GM18868 (cell line): Measurements from ENCODE around the gene FAM83D.

Experiments
- ATAC-seq: cut with Tn5 transposase; IDR thresholded peaks from one replicate; pipeline ENCODE4 v1.9.1; 2021; ENCODE audit warnings: mild to moderate bottlenecking, moderate library complexity; ENCODE audit not compliant: unreplicated experiment

FAM83D gene

GRCh38 chr20:38894091-38894847 lies 31.9 kb upstream of the FAM83D start:
- ATAC-seq: no peak

GRCh38 chr20:38895098-38895949 lies 30.9 kb upstream of the FAM83D start:
- ATAC-seq: no peak

- ATAC-seq: no peak
Measured at GRCh38 chr20:38896009-38896594, 30.1 kb upstream of the FAM83D start.

- ATAC-seq: no peak
Measured at GRCh38 chr20:38897267-38897666, 28.9 kb upstream of the FAM83D start.

- ATAC-seq: no peak
Measured at GRCh38 chr20:38900606-38901005, 25.6 kb upstream of the FAM83D start.

GRCh38 chr20:38902601-38903000 lies 23.6 kb upstream of the FAM83D start:
- ATAC-seq: no peak

DNA sequence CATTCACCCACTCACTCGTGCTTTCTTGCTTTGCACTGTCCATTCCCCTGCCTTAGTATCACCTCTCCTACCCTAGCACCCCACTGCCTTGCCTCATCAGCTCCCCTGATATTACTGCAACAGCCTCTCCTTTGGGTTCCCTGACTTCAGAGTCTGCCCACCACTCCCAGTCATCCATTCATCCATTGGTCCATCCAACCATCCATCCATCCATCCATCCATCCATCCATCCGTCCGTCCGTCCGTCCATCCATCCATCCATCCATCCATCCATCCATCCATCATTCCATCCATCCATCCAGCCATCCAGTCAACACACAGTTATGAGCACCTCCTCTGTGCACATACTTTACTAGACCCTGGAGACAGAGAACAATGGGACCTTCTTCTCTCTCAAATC lies 22.9 kb upstream of the FAM83D start:
- ATAC-seq: no peak

- no peak for ATAC-seq
Measured at GRCh38 chr20:38905375-38905774, 20.8 kb upstream of the FAM83D start.

DNA sequence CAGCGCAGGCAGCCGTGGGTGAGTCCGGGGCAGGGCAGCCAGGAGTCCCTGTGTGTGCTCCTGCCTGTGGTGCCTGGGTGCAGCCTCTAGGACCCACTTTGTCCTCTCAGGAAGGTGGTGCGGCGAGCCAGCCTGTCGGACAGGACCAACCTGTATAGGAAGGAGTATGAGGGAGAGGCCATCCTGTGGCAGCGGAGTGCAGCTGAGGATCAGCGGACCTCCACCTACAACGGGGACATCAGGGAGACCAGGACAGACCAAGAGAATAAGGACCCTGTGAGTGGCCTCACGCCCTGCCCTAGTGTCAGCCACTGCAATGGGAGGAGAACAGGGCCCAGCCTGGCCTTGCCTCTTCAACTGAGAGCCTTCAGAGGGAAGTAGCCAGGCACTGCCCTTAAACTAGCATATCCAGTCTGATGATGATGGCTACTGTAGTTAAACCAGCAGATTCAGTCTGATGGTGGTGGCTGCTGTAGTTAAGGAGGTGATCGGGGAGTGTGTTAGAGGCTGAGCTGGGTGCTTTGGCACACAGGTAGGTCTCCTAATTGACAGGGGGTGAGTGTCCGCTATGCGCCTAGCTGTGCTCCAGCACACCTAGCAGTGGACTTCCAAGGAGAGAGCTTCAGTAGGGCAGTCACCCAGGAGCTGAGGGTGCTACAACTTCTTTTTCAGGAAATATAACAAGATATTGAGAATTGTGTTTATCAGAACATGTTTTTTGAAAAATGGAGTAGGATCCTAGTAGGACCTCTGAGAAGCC lies 18.1 kb upstream of the FAM83D start:
- no peak for ATAC-seq

DNA sequence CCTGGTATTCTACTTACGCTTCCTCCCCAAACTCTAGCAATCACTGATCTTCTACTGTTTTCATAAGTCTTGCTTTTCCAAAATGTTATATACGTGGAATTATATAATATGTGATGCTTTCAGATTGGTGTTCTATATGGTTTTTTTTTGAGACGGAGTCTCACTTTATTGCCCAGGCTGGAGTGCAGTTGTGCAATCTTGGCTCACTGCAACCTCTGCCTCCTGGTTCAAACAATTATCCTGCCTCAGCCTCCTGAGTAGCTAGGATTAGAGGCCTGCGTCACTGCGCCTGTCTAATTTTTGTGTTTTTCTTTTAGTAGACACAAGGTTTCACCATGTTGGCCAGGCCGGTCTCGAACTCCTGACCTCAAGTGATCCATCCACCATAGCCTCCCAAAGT lies 10.9 kb upstream of the FAM83D start:
- no peak for ATAC-seq

DNA sequence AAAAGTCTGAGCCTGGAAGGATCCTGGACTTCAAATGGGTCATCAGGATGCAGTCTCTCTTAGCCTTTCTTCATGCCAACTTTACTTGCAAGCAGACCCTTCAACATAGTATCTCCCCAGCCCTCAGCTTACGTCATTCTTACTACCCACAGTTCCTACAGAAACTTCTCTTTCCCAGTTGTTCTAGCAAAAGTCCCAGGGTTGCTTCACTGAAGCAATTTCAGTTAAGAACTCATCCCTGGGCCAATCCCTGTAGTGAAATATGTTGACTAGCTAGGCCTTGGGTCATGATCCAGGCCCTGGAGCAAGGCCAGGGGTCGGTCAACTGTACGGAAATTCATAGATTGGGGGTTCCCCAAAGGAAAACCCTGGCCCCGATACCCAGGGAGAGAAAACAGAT lies 8.6 kb upstream of the FAM83D start:
- ATAC-seq: no peak

- ATAC-seq: no peak
Measured at GRCh38 chr20:38918172-38918571, 8.0 kb upstream of the FAM83D start.

DNA sequence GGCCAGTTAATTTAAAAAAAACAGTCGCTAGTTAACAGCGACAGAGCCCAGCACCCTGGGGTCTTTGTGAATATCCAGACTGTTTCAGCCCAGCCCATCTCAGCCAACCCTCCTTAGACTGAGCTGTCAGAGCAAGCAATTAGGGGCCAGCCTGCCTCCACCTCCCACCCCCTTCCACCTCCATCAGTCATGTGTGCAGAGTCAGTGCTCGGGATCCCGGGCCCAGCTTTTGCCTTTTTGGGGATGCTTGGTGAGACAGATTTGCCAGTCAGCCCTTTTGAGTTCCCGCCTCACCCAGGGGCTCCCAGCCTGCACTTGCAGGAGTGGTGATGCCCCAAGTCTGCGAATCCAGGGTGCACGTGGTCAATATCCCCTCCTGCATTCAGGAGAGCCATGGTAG lies 6.5 kb upstream of the FAM83D start:
- ATAC-seq: no peak

GRCh38 chr20:38920411-38920810 lies 5.8 kb upstream of the FAM83D start:
- no peak for ATAC-seq

- ATAC-seq: no peak
Measured at GRCh38 chr20:38920851-38921250, 5.4 kb upstream of the FAM83D start.

GRCh38 chr20:38924718-38925117 lies 1.5 kb upstream of the FAM83D start:
- no peak for ATAC-seq

DNA sequence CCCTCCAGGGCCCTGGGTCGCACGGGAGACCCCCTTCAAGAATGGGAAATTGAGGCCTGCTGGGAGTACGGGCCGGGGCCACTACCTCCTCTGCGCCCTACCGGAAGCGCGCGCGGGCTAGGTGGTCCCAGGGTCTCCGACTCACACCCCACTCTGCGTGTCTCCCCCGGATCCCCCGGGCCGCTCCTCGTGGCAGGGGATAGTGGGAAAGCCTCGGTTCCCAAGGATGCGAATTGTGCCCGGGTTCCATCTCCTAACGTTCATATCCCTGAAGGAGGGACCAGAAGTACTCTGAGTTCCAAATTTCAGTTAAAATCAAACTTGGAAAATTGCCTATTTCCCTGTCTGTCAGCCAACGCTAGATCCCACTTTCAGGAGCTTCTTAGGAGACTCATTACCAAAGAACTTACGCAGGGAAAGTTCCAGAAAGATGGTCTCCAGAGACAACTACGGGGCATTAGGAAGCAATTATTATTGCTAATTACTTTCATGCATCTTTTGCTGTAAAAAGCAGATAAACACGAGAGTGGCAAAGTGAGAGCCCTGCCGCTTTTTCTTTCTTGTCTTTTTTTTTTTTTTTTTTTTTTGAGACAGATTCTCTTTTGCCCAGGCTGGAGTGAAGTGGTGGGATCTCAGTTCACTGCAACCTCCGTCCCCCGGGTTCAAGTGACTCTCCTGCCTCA lies 858 bp downstream of the FAM83D start:
- ATAC-seq: no peak

DNA sequence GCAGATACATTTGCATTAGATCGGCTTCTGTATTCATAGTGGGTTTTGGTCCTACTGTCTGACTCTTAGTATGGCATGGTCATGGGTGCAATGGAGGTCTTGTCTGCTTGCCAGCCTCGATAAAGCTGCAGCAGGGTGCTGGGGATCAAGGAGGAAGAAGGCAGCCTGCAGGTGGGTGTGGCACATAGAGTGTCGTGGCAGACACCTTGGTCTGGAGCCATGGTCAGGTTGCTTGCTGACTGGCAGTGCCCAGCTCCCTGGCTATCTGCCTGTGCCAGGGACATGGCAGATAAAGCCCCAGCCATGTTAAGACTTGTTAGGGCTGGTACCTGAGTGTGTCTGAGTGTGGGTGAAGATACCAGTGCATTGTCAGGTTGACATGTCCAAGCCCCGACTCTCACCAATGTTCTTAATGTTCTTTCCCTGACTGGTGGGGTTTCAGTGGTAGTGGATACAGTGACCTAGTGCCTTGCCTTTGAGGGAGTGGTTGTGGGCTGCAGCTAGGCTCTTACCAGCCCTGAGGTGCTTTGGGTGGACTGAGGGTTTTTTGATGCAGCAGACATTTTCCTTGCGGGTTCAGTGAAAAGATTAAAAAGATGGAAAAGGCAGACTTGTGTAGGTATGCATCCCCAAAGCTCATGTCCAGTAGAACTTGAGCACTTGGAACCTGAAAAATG lies 1.8 kb downstream of the FAM83D start:
- ATAC-seq: no peak

- no peak for ATAC-seq
Measured at GRCh38 chr20:38930242-38930569, 4.0 kb downstream of the FAM83D start.

DNA sequence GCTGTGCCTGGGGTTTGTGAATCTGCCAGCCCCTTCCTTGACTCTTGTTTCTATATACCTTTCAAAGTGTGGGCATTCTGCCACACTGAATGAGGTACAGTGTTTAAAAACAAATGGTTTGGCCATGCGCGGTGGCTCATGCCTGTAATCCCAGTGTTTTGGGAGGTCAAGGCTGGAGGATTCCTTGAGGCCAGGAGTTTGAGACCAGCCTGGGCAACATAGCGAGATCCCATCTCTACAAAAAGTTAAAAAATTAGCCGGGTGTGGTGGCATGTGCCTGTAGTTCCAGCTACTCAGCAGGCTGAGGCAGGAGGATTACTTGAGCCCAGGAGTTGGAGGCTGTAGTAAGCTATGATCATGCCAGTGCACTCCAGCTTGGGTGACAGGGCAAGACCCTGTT lies 5.8 kb downstream of the FAM83D start:
- no peak for ATAC-seq
